HepG2 (cell line): ENCODE results near the gene NPW. TPM values are rescaled to one million over a fixed set of nuclear protein-coding genes. Genes with fewer than 3 reads are reported as not detected.

ENCODE experiments used
- ATRX ChIP-seq: sonication (generic); formaldehyde crosslinking; IDR thresholded peaks from 2 replicates; pipeline ENCODE4 v1.4.0; 2020; ENCODE audit warnings: missing genetic modification reagents, borderline replicate concordance
- BRCA1 ChIP-seq: sonication (generic); formaldehyde crosslinking; IDR thresholded peaks from 2 replicates; pipeline ENCODE4 v1.4.0; 2020; ENCODE audit warnings: missing genetic modification reagents
- DDIT3 ChIP-seq: sonication (generic); formaldehyde crosslinking; IDR thresholded peaks from 2 replicates; pipeline ENCODE4 v1.4.0; 2020; ENCODE audit warnings: mild to moderate bottlenecking, missing genetic modification reagents
- FOXK2 ChIP-seq: fragments of 450-650 bp; IDR thresholded peaks from 2 replicates; pipeline ENCODE4 v1.6.1; 2016
- KAT7 ChIP-seq: IDR thresholded peaks from 2 replicates; pipeline ENCODE4 v1.6.1; 2018; ENCODE audit warnings: borderline replicate concordance, missing compliant biosample characterization
- KDM2A ChIP-seq: sonication (generic); formaldehyde crosslinking; IDR thresholded peaks from 2 replicates; pipeline ENCODE4 v1.4.0; 2020; ENCODE audit warnings: low read depth, missing genetic modification reagents, borderline replicate concordance
- MAFF ChIP-seq: IDR thresholded peaks from 2 replicates; pipeline ENCODE4 v1.6.1; 2011; ENCODE audit warnings: low read depth, low read length, improper control_type of control experiment
- MLLT10 ChIP-seq: sonication (generic); formaldehyde crosslinking; IDR thresholded peaks from 2 replicates; pipeline ENCODE4 v1.4.0; 2020; ENCODE audit warnings: missing genetic modification reagents
- PRDM4 ChIP-seq: sonication (generic); formaldehyde crosslinking; IDR thresholded peaks from 2 replicates; pipeline ENCODE4 v1.9.0; 2021; ENCODE audit warnings: missing genetic modification reagents, borderline replicate concordance
- REST ChIP-seq, 2 experiments: IDR thresholded peaks; 2 replicates each; pipeline ENCODE4 v1.6.1; 2011 to 2012; ENCODE audit warnings: low read length in 2 of 2, borderline replicate concordance in 1 of 2, low read depth in 1 of 2, mild to moderate bottlenecking in 1 of 2, moderate library complexity in 1 of 2
- RNF219 ChIP-seq: sonication (generic); formaldehyde crosslinking; IDR thresholded peaks from 2 replicates; pipeline ENCODE4 v1.5.0; 2020; ENCODE audit warnings: mild to moderate bottlenecking, missing genetic modification reagents
- SAFB2 ChIP-seq: sonication (generic); formaldehyde crosslinking; IDR thresholded peaks from 2 replicates; pipeline ENCODE4 v1.5.1; 2020; ENCODE audit warnings: missing genetic modification reagents, low read depth, mild to moderate bottlenecking, borderline replicate concordance
- SIX4 ChIP-seq: sonication (generic); formaldehyde crosslinking; IDR thresholded peaks from 2 replicates; pipeline ENCODE4 v1.4.0; 2020; ENCODE audit warnings: missing genetic modification reagents
- TRIM22 ChIP-seq: fragments of 450-650 bp; IDR thresholded peaks from 2 replicates; pipeline ENCODE4 v1.6.1; 2017
- ZNF101 ChIP-seq: sonication (generic); formaldehyde crosslinking; IDR thresholded peaks from 2 replicates; pipeline ENCODE4 v1.4.0; 2020; ENCODE audit warnings: mild to moderate bottlenecking, low read depth, missing genetic modification reagents, borderline replicate concordance
- ZNF331 ChIP-seq: sonication (generic); formaldehyde crosslinking; IDR thresholded peaks from 2 replicates; pipeline ENCODE4 v1.4.0; 2020; ENCODE audit warnings: missing genetic modification reagents
- ZNF570 ChIP-seq: sonication (generic); formaldehyde crosslinking; IDR thresholded peaks from 2 replicates; pipeline ENCODE4 v1.4.0; 2020; ENCODE audit warnings: mild to moderate bottlenecking, missing genetic modification reagents, borderline replicate concordance
- ZSCAN12 ChIP-seq: sonication (generic); formaldehyde crosslinking; IDR thresholded peaks from 2 replicates; pipeline ENCODE4 v1.9.0; 2021; ENCODE audit warnings: mild to moderate bottlenecking, missing genetic modification reagents
- polyA plus RNA-seq, 8 experiments: library from polyadenylated mRNA; depleted of rRNA in 3 of 8; stranded (reverse) in 7 of 8; unstranded in 1 of 8; fragments of >200 nt; fragmentation: Illumina TruSeq in 4 of 8; extraction: Trizol in 4 of 8; gene quantifications; 2 replicates each; pipeline versions ENCODE4 v1.2.1 to v1.2.3, GENCODE V29; 2011 to 2016; ENCODE audit warnings: low read depth in 4 of 8, missing spikeins in 1 of 8, mixed read lengths in 1 of 8; ENCODE audit not compliant: insufficient read depth in 1 of 8
- total RNA-seq, 5 experiments: library from RNA; depleted of rRNA; stranded (reverse); fragments of >200 nt; fragmentation: Illumina TruSeq; extraction: Trizol; gene quantifications; 2 replicates each; pipeline ENCODE4 v1.2.3, GENCODE V29; 2016; ENCODE audit warnings: low read depth in 1 of 5

NPW gene
- total and polyA plus RNA-seq, 2 of the 13 experiments (the other 11 are each of a cell fraction or from before 2014, with no cell fraction given), result 0.24 to 0.97 TPM

- TF ChIP-seq TRIM22, result no peak
- no peak for TF ChIP-seq MLLT10 (CRISPR knock-in tag)
- no peak; the same call in 1 of the 2 replicates for TF ChIP-seq KAT7 (CRISPR knock-in tag)
- TF ChIP-seq SIX4 (CRISPR knock-in tag), result 0 out of 2 replicates have a peak, but pooled peaks have one; percentile 30
- TF ChIP-seq DDIT3, result no peak
- TF ChIP-seq MAFF, result no peak
- TF ChIP-seq ZNF570 (CRISPR knock-in tag), result no peak
- no peak for TF ChIP-seq RNF219 (CRISPR knock-in tag)
- TF ChIP-seq ZNF331 (CRISPR knock-in tag), result no peak; the same call in 1 of the 2 replicates
- no peak for TF ChIP-seq REST (IDR thresholded peaks at IDR 0.05; ENCODE audit: borderline replicate concordance in 1 of 2, low read depth in 1 of 2, low read length in 2 of 2)
- no peak for TF ChIP-seq ZNF101 (CRISPR knock-in tag)
- no peak for TF ChIP-seq BRCA1 (CRISPR knock-in tag)
- TF ChIP-seq FOXK2, result no peak
- TF ChIP-seq KDM2A (CRISPR knock-in tag), result peak; percentile 74; the same call in 1 of the 2 replicates
- no peak for TF ChIP-seq ATRX (CRISPR knock-in tag)
- TF ChIP-seq PRDM4 (CRISPR knock-in tag), result no peak
- TF ChIP-seq ZSCAN12 (CRISPR knock-in tag), result no peak
- no peak for TF ChIP-seq SAFB2 (CRISPR knock-in tag)
Observed at GRCh38 chr16:2047330-2048115, 27.9 kb downstream of the NPW start, which contains the start of the genes NTHL1 and TSC2 (continued).
